H7 (cell line): ENCODE data around the gene FBXL15. TPM values are rescaled to one million over a fixed set of nuclear protein-coding genes. Genes with fewer than 3 reads are reported as not detected.

Experiments
- DNase-seq: peaks from one replicate; pipeline ENCODE4 v3.0.0; 2012
- H3K27me3 ChIP-seq: 2 replicates; pipeline ENCODE4 v1.6.0; 2011; ENCODE audit warnings: mild to moderate bottlenecking, low read length; ENCODE audit not compliant: control insufficient read depth, insufficient read depth
- H3K36me3 ChIP-seq: replicated peaks from 2 replicates; pipeline ENCODE4 v1.5.1; 2011; ENCODE audit warnings: low read length; ENCODE audit not compliant: control insufficient read depth, insufficient read depth
- H3K4me3 ChIP-seq: 2 replicates; pipeline ENCODE4 v1.5.1; 2011; ENCODE audit warnings: low read depth, mild to moderate bottlenecking, control low read depth, low read length, moderate library complexity; ENCODE audit not compliant: insufficient read depth
- total RNA-seq: library from RNA; depleted of rRNA; stranded (reverse); fragments of >200 nt; shearing (Covaris generic); gene quantifications from 2 replicates; pipeline ENCODE4 v1.2.3, GENCODE V29; 2014

Gene FBXL15
- total RNA-seq, 1 experiment from 2014 or later: 29.8 TPM

DNA sequence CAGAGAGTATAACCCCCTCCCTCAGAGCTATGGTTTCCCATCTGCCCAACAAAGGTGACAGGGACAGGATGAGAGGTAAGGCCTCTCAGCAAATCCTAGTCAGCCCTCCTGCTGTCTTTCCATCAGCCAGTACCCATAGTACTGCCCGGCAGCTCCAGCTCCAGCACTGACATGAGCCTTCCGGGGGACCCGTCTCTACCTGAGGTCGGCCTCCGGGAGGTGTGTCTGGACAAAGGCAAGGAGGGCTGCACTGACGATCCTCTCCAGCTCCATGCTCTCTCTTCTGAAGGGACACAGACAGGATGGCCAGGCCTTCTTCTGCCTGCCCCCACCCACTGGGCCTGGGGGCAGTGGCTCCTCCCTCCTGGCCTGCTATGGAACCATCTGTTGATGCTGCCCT is 4.3 kb downstream of the FBXL15 start:
- H3K4me3 ChIP-seq: no peak overlapping the region
- peaks cover 1% of the 10 kb centered on the region for H3K36me3 ChIP-seq
- peak; percentile 28 for DNase-seq
- peaks cover 9% of the 10 kb centered on the region; the same call in 1 of the 2 replicates for H3K27me3 ChIP-seq

DNA sequence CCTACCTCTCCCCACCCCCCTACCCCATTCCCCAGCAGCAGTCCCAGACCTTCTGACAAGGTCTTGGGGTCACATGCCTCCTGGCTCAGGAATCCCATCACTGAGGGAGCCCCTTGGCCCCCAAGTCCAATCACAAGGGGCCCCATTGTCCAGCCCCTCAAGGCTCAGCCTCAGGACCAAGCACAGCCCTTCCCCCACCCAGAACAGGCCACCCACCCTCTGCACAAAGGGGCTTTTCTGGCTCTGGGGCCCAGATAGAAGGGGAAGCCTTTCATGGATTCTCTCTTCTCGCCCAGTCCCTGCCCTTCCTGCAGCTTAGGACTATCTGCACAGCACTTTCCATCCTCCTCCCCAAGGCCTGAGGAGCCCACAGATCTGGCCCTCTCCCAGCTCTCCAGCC is 4.8 kb downstream of the FBXL15 start:
- Histone ChIP-seq H3K27me3 (peaks cover 9% of the 10 kb centered on the region; the same call in 1 of the 2 replicates), H3K36me3 (peaks cover 1% of the 10 kb centered on the region), H3K4me3 (no peak overlapping the region)
- no peak for DNase-seq

DNA sequence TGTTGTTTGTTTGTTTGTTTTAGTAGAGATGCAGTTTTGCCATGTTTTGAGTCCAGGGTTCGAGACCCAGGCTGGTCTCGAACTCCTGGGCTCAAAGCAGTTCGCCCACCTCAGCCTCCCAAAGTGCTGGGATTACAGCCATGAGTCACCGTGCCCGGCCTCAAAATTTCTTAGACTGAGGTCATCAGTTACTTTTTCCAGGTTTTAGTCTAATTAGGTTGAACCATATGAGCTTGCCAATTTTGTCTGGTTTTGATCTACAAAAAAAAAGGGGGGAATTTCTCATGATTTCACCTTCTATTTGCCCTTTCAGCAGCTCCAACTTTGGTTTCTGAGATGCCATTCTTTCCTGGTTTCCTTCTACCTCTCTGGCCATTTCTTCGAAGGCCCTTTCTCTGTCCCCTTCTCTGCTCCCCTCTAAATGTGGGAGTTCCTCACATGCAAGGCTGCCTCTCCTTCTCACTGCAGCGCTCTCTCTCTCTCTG is 6.2 kb downstream of the FBXL15 start:
- H3K4me3 ChIP-seq: no peak overlapping the region
- no peak for DNase-seq
- peaks cover 6% of the 10 kb centered on the region; the same call in 1 of the 2 replicates for H3K27me3 ChIP-seq
- H3K36me3 ChIP-seq: peaks cover 1% of the 10 kb centered on the region

DNA sequence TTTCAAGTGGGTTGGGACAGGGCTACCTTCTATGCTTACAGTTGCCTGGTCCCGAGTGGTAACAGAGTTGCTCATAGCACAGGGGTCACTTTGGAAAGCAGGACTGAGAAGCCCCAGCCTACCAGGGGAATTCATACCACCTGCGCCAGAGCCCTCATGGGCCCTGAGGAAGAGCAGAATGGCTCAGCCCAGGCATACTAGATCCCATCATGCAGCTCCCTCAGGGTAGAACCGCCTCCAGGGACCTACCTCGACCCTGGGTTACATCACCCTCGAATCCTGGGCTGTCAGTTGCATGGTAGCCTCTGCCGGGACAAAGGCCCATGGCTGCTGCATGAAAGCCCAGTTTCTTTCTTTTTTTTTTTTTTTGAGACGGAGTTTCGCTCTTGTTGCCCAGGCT is 8.8 kb downstream of the FBXL15 start:
- DNase-seq: peak; percentile 39
- no peaks in the 10 kb centered on the region for H3K36me3 ChIP-seq
- no peak overlapping the region for H3K4me3 ChIP-seq
- peaks cover 15% of the 10 kb centered on the region for H3K27me3 ChIP-seq

DNA sequence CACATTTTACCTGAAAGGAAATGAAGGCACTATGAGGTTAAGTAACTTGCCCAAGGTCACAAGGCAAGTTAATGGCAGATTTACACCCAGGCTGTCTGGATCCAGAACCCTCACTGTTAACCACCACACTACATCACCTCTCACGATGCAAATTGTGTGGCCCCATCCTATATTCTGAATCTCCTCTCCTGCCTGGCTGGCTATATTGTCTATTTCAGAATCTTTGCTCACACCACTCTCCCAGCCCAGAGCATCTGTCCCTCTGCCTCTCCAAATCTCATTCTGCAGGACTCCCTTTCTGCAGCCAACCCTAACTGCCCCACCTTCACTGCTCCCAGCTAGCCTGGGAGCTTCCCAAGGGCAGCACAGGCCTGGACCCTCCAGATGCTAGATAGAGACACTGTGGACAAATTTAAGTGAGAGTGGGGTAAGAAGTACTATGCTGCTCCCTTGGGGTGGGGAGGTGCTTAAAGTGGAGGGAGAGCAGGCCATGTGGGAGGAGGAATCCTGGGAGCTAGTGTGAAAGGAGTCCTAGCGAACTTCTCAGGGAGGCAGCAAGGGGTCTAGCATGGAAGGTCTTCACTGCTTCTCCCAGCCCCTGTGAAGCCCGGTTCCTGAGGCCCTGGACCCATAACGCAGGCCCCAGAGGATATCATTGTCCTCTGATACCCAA is 11.0 kb downstream of the FBXL15 start:
- Histone ChIP-seq H3K27me3 (peaks cover 35% of the 10 kb centered on the region), H3K36me3 (no peaks in the 10 kb centered on the region), H3K4me3 (peak overlapping the region; percentile 85)
- peak; percentile 61 for DNase-seq

DNA sequence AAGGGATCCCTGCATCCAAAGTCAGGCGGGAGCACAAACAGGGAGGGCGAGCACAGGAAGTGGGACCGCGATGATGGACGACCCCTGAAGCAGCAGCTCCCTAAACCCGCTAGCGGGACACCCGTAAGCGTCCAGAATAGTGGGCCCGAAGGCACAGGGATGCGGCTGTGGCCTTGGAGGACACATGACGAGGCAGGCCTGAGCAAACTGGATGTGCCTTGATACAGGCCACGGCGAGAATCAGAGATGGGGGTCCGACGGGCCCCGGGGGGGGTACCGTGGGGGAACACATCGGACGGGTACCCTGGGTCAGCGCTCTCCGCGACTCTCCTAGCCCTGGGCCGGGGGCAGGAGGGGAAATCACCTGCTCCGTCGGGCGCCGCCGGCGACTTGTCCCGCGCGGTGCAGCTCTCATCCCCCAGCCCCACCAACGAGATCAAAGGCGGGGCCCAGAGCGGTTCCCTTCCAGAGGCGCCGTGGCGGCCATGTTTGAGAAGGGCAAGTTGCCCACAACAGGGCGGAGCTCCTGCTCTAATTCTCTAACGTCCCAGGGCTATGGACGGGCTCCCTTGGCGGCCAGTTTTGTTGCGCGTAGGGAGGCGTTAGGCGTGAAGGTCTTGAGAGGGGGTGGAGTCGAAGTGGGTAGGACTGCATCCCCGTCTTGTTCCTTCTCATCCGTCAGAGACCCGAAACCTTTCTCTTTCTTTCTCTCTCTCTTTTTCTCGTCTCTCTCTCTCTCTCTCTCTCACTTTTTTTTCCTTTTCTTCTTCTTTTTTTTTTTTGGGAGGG is 11.7 kb downstream of the FBXL15 start, which contains the start of gene CUEDC2:
CUEDC2 (minus strand) TSS at position 413 of the 789 bp plus-strand sequence. CDS start 7,386 bp downstream, outside the sequence.
- peak within 1 kb of the TSS; percentile 85 for H3K4me3 ChIP-seq
- no peaks in the 10 kb centered on the region for H3K36me3 ChIP-seq
- peak; percentile 96 for DNase-seq
- H3K27me3 ChIP-seq: peaks cover 35% of the 10 kb centered on the region

DNA sequence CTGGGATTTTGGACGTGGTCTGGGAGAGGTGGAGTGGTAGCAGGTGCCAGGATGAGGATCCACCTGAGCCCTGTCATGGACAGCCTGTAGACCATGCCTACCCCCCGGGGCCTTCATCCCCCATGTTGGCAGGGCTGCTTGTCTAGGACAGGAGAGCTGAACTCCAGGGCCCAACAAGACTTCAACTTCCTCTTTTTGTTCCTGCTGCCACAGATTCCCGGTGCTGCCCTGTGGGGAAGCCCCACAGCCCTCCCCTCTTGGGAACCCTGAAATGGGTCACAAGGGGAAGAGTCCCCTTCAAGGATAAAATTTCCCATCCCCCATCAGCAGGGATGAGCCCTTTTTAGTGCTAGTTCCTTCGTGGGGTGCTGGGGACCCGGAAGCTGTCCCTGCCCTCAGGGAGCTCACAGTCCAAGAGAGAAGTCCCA is 13.0 kb downstream of the FBXL15 start:
- H3K36me3 ChIP-seq: no peaks in the 10 kb centered on the region
- peaks cover 35% of the 10 kb centered on the region for H3K27me3 ChIP-seq
- DNase-seq: no peak
- no peak overlapping the region for H3K4me3 ChIP-seq

DNA sequence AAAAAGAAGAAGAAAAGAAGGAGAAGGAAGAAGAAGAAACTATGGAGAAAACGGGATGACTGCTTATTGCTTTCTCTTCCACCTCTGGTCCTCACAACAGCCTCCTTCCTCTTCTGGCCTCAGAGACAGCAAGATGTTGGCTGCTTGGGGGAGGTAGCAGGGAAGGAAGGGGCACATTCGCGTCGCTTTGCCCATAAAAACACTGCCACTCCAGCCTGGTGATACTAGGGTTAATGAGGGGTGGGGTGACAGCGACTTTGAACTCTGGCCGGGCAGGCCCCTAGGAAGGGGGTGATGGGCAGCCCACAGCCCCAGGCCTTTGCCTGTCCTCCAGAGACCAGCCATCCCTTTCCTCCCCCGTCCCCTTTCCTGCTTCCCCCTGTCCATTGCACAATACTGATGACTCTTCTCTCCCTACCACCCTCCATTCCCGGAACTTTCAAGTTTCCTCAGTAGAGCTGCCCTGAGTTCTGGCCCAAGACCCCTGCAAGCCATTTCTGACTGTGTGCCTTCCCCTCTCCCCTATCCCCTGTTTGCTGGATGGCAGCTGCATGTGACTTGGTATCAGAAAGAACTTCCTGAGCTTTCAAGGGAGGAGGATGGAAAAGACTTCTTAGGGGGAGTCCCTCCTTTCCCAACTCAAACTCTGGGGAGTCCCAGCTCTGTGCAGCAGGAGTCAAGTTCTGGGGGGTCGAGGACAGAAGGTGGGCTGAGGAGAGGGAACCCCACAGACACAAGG is 13.9 kb downstream of the FBXL15 start:
- H3K4me3 ChIP-seq: no peak overlapping the region
- DNase-seq: peak; percentile 59
- no peaks in the 10 kb centered on the region for H3K36me3 ChIP-seq
- peaks cover 35% of the 10 kb centered on the region for H3K27me3 ChIP-seq

DNA sequence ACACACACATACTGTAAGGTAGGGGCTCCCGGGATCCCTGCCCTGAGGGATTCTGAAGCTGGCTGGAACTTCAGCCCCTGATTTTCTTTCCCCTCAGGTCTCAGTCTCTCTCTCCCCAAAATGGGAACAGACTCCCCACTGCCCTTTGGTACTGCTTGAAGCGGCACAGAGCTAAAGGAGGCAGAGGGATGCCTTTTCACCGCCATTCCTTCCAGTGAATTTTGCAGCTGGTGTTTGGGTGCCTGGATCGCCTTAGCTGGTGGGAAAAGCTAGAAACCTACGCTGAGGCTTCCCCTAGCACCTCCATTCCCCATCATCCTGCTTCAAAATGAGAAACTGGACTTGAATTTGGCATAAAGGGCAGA is 14.5 kb downstream of the FBXL15 start:
- H3K27me3 ChIP-seq: peaks cover 35% of the 10 kb centered on the region
- DNase-seq: no peak

DNA sequence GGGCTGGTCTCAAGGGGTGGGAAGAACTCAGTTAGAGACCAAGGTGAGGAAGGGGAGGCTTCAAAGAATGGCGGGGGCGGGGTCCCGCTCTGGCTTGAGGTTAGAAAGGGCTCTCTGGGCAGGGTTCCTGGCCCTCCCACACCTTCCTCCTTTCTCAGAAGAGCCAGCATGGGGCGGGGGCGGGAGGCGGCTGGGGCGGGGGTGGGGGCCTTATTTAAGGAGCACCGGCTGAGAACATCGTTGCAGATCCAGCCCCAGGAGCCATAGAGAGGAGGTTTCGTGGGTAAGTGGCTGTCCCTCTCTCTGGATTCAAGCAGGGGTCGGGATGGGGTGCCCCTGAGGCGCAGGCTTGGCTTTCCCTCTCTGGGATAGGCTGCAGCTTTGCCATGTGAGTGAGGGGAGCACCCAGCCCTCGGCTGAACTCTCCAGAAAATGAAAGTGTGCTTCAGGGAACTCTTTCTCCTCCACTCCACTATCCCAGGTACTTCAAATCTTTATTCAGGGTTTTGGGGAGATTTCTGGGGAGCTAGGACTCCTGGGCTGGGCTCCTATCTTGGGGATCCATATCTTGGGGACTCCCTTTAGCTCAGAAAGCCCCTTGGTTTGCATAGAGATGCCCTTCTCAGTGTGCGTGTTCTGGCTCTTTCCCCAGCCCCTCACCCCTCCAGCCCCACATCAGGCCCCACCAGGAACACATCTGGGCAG is 15.0 kb downstream of the FBXL15 start:
- DNase-seq: peak; percentile 88
- H3K4me3 ChIP-seq: peak overlapping the region; percentile 29
- peaks cover 35% of the 10 kb centered on the region for H3K27me3 ChIP-seq

More for the DNA sequence above, 14.5 kb downstream of the FBXL15 start:
- Histone ChIP-seq H3K4me3 (peak overlapping the region; percentile 29), H3K36me3 (no peaks in the 10 kb centered on the region)

DNA sequence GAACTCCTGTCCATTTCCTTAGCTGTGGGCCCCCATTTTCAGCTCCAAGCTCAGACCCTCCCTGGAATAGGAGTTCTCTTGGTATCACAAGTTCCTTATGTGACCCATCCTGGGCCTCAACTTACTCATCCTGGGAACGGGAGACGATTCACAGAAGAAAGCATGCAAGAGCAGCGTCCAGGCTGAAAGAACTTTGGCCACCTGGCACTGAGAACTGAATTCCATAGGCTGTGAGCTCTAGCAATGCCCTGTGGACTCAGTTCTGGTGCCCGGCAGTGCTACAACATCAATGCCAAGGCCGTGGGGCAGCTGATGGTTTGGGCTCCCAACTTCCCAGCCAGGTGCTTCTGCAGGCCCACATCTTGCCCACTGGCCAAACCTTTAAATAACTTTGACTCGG is 15.7 kb downstream of the FBXL15 start:
- no peak overlapping the region for H3K4me3 ChIP-seq

More for the DNA sequence above, 15.0 kb downstream of the FBXL15 start:
- H3K36me3 ChIP-seq: no peaks in the 10 kb centered on the region

DNA sequence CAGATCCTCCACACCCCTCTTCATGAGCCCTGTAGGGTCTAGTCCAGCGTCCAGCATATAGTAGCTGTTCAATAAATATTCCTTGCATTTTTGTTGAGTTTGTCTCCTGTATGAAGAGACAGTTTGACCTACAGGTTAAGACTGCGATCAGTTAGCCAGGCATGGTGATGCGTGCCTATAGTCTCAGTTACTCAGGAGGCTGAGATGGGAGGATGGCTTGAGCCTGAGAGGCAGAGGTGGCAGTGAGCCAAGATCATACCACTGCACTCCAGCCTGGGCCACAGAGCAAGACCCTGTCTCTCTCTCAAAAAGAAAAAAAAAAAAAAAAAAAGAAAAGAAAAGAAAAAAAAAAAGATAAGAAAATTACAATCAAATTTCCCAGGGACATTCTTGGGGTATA is 16.9 kb downstream of the FBXL15 start:
- Histone ChIP-seq H3K36me3 (no peaks in the 10 kb centered on the region), H3K4me3 (no peak overlapping the region), H3K27me3 (peaks cover 35% of the 10 kb centered on the region)
- DNase-seq: no peak

More for the DNA sequence above, 15.7 kb downstream of the FBXL15 start:
- H3K36me3 ChIP-seq: no peaks in the 10 kb centered on the region
- peaks cover 35% of the 10 kb centered on the region for H3K27me3 ChIP-seq
- DNase-seq: no peak

DNA sequence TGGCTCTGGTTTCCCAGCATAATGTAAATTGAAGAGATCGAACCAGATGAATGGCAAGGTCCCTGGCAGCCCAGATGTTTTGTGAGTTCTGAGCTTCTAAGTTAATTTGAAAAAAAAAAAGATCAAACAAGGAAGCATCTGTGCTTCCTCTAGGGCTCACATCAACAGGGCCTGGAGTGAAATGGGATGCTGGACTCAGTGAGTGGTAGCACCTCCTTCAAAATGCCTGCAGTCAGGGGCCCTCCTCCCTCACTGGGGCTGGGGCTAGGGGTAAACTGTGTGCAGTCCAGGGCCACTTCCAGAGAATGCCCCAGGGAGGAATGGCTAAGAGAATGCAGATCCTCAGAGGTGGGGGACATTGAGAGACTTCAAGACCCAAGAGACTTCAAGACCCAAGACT is 17.7 kb downstream of the FBXL15 start:
- Histone ChIP-seq H3K4me3 (no peak overlapping the region), H3K27me3 (peaks cover 31% of the 10 kb centered on the region), H3K36me3 (no peaks in the 10 kb centered on the region)
- no peak for DNase-seq

DNA sequence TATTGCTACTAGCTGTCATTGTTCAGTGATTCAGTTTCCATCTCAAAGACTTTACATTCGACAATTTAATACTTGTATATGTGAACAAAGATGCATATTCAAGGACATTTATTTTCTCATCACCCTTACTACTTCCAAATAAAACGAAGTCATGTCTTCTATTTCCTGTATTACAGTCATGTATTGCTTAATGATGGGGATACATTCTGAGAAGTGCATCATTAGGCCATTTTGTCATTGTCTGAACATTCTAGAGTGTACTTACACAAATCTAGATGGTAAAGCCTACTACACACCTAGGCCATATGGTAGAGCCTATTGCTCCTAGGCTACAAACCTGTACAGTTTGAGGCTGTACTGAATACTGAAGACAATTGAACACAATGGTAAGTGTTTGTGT is 24.2 kb downstream of the FBXL15 start:
- Histone ChIP-seq H3K4me3 (no peak overlapping the region), H3K27me3 (no peaks in the 10 kb centered on the region), H3K36me3 (no peaks in the 10 kb centered on the region)
- no peak for DNase-seq
